ENCODE measurements around the gene FBXL14.
"Not testable (repeated sequence)": the region's sequence is repeated elsewhere in the genome, so short reads cannot be mapped to it uniquely, and the experiment has no call there.

The FBXL14 gene

GRCh38 chr12:1572731-1573130 is 21.6 kb downstream of the FBXL14 start:
- DNase-seq (ENCODE audit: low spot score), result no peak

- DNase-seq (ENCODE audit: low spot score), result no peak
Measured at GRCh38 chr12:1567852-1568251, 26.5 kb downstream of the FBXL14 start.

- no peak for DNase-seq (ENCODE audit: low spot score)
Measured at GRCh38 chr12:1566449-1567135, 27.8 kb downstream of the FBXL14 start.

GRCh38 chr12:1565172-1565571 is 29.2 kb downstream of the FBXL14 start:
- DNase-seq (ENCODE audit: low spot score), result no peak

DNA sequence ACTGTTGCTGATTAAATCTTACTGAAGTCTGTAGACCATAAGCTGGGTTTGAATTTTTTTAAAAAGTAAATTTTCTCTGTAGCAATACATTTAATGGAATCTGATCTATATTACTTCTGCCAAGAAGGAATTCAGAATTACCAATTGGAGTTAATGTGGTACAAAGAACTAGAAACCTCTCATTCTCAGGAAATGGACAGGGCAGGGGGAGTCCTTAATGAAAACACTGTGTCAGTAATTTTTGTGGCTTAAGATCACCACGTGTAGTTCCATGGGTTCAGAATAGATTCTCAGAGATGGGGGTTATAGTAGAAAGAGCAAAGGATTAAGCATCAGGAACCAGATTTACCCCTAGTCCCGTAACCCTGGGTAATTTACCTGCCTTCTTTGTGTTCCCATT is 30.3 kb downstream of the FBXL14 start:
- no peak for DNase-seq (ENCODE audit: low spot score)

- no peak for DNase-seq (ENCODE audit: low spot score)
Measured at GRCh38 chr12:1562813-1563407, 31.5 kb downstream of the FBXL14 start.

GRCh38 chr12:1560704-1561103 is 33.7 kb downstream of the FBXL14 start:
- no peak for DNase-seq (ENCODE audit: low spot score)

DNA sequence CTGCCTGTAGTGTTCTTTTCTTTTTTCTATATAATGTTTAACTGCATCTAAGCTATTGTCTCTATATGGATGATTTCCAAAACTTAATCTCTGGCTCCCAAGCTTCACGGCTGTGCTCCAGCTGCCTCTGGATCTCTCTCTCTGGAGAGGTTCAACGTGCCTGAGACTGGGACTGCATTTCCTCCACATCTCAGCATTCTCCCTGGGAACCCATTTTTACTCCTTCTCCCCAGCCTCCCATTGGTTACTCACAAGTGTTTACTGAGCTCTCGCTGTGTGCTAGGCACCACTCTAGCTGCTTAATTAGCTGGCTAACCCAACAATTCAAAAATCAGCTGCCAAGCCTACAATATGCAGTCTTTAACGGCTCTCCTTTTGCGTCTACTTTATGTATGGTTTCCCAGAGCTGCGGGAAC is 34.7 kb downstream of the FBXL14 start:
- no peak for DNase-seq (ENCODE audit: low spot score)

DNA sequence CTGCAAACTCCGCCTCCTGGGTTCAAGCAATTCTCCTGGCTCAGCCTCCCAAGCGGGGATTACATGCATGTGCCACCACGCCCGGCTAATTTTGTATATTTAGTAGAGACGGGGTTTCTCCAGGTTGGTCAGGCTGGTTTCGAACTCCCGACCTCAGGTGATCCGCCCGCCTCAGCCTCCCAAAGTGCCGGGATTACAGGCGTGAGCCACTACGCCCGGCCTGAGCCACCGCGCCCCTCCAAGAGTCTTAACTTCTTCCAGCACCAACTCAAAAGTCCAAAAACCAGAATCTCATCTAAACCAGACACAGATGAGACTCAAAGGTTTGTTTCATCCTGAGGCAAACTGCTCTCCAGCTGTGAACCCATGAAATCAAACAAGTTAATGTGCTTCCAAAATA is 36.3 kb downstream of the FBXL14 start:
- not testable (repeated sequence) for DNase-seq (ENCODE audit: low spot score)

DNA sequence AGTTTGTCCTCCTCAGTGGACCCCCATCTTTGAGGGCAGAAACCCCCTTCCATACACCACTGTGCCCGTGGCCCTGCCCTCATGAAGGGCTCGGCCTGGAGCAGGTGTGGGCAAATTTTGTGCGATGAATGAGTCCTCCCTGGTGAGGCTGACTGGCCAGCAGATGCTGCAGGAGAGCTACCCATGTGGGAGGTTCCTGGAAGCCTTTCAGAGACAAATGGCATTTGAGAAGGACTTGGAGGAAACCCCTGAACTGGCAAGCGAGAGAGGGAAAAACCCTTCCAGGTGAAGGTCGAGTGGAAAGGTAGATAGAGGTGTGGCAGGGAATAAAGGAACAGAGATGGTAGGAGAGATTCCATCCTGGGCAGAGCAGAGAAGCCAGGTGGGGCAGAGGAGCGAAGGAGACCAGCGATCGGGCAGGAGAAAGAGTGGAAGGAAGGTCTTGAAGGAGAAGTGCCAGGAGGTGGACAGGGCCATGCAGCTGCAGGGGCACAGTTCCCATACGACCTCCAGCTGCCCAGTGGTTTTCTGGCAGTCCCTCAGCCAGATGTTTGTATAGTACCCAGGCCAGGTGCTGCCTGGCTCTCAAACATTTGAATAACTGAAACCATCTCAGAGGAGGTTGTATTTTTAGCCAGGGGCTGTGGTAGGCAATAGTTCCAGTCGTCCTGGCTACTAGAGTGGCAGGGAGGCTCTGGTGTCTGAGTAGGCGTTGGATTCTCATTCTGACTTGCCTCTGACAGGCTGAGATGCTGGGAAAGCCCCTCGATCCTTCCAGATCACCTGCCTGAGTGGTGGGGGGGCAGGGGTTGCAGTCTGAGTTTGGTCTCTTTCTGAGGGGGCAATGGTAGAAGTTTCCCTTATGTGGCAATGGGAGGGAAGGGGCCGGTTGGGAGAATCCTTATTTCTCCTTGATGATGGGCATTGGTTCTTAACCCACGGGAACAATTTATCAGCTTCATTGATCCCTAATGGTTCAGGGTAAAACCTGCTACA is 40.1 kb downstream of the FBXL14 start:
- DNase-seq (ENCODE audit: low spot score), result no peak

DNA sequence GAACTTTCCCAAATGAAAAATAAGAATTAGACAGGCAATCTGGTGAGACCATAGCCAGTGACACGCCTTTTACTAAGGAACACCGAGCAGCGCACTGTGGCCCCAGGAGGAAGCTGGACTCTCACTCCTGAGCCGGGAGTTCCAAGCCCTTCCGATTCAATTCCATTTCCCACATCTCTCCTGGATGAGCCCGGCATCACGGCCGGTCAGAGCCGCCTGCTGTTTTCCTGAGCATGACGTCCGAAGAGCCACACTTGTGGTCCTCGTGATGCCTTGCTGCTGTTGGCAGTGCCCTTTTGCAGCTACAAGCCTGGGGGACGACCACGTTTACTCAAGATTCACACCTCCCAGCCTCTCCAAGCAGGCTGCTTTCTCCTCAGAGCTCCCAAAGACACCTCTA is 40.8 kb downstream of the FBXL14 start:
- DNase-seq (ENCODE audit: low spot score), result no peak

GRCh38 chr12:1552911-1553491 is 41.4 kb downstream of the FBXL14 start:
- no peak for DNase-seq (ENCODE audit: low spot score)

DNA sequence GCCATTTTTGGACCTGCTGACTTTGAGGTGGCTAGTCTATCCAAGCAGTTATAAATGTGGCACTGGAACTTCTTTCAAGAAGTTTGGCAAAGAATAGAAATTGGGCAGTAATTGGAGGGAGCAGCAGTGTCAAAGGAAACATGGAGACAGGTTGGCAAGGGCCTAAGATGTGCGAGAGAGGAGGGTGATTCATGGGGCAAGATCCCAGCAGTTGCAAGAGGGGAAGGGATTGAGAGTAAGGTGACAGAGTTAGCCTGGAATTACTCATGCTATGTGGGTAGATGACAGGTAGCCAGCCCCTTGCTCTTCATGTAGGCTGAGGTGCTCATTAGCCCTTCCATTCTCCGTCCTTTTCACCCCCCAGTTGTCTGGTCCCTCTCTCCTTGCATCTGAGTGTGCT is 42.2 kb downstream of the FBXL14 start:
- DNase-seq (ENCODE audit: low spot score), result no peak

DNA sequence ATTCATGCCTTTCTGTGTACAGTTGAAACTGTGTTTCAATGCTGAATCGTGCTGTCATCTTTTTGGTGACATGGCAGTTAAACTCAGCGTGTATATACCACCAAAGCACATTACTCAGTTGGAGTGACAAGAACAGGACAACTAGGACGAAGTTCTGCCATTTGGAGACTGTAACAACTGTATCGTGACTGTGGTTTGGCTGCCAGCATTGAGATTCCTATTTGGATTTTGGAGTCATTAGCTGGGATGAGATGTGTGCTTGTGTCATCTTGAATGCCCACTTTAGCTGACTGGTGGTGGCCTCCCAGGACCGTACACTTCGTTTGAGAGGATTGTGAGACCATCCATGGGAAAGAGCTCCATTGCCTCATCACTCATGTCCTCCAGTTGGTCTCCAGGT is 42.9 kb downstream of the FBXL14 start:
- DNase-seq (ENCODE audit: low spot score), result no peak

DNA sequence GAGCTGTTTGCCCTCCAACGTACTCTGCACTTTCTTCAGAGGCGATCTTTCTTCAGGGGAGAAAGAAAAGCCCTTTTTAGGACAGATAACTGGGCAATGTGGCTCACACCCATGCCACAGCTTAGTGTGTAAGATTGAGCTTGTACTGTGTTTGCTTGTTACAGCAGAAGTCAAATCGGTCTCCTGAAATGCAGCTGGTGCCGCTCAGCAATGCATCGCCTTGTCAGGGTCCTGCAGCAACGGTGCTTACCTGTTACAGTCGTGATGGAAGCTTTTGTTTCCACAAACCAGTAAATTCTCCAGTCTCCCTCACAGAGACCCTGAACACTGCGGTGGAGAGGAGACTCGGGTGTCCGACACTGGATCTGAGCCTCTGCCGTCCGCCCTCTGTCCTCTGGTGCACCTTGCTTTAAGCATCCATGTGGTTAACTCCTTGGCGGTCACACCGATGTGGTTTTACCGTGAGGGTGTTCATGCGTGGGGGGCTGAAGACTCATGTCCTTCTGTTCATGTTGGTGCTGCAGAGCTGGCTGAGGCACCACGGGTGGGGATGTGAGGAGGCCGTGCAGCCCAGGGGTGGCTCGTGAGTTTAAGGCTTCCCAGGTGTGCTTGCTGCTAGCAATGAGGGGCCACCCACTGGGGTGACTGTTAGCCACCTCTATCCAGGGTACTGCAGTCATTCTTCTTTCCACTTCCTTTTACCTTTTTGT is 47.3 kb downstream of the FBXL14 start:
- DNase-seq (ENCODE audit: low spot score), result no peak

DNA sequence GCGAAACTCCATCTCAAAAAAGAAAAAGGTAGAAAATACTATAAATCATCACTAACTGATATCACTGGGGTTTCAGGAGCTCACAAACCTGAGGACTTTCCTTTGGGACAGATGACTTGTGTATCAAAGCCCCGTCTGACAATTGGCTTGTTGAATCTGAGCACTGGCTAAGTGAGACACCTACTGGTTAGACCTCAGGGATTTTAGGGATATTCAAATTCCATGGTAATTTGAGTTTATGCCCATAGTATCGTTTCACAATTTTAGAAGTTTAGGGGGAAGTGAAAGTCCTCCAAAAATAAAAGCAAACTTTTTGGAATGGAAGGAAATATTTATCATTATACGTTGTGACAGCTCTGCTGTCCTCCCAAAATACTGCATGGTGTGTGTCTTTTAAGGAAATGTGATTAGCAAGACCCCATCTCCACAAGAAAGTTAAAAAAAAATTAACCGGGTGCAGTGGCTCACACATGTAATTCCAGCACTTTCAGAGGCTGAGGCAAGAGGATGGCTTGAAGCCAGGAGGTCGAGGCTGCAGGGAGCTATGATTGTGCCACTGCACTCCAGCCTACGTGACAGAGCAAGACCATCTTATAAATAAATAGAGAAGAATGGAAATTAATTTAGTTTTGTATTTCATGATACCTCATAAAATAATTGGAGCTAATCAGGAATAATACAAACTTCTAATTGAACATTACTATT is 49.2 kb downstream of the FBXL14 start:
- DNase-seq (ENCODE audit: low spot score), result no peak

- DNase-seq (ENCODE audit: low spot score), result no peak
Measured at GRCh38 chr12:1542599-1542998, 51.8 kb downstream of the FBXL14 start.

GRCh38 chr12:1540690-1541089 is 53.7 kb downstream of the FBXL14 start:
- no peak for DNase-seq (ENCODE audit: low spot score)

GRCh38 chr12:1539135-1539534 is 55.2 kb downstream of the FBXL14 start:
- DNase-seq (ENCODE audit: low spot score), result no peak

DNA sequence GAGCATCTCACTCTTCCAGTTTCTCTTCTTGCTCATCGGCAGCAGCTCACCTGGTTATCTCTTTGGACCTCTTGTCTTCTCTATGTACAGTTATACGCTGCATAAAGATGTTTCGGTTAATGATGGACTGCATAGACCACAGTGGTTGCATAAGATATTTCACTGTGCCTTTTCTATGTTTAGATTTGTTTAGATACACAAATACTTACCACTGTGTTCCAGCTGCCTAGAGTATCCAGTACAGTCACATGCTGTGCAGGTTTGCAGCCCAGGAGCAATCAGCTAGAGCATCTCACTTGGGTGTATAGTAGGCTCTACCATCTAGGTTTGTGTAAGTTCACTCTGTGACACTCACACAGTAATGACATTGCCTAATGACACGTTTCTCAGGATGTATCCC is 57.6 kb downstream of the FBXL14 start:
- no peak for DNase-seq (ENCODE audit: low spot score)

DNA sequence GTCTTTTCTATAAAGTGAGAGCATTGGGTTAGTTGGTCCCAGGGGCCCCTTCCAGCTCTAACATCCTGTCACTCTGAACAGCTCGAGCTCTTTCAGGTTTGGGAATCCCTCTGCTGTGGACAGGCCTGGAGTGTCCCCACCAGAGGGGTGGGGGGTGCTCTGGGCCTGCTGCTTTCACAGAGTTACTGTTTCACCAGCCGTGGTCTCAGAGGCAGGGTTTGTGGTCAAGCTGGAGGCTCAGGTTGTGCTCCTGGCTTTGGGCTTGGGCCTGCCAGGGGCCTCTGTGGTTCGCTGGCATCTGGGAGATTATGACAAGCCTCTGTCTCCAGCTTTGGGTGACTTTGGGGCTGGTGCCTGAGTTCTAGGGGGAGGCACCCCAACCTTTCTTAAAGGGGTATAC is 59.6 kb downstream of the FBXL14 start:
- no peak for DNase-seq (ENCODE audit: low spot score)

Measured in ecto neural progenitor cell (in vitro differentiated cells).